AG04450 (cell line): Measurements from ENCODE around the gene CLMP. TPM values are rescaled to one million over a fixed set of nuclear protein-coding genes. Genes with fewer than 3 reads are reported as not detected.

Experiments used
- CTCF ChIA-PET: fragments of 300-600, 350-600 bp; formaldehyde crosslinking; extraction: SDS; loops from one replicate; lab custom pipeline; 2022; ENCODE audit warnings: antibody characterized with exemption, inconsistent platforms; lab: Charles Lee
- POLR2A ChIA-PET: fragments of 350-600 bp; formaldehyde crosslinking; extraction: SDS; loops from one replicate; lab custom pipeline; 2021; ENCODE audit warnings: antibody characterized with exemption, inconsistent platforms; lab: Yijun Ruan, JAX
- DNase-seq: peaks from one replicate; pipeline ENCODE4 v3.0.0-alpha.2; 2011; ENCODE audit warnings: low read depth, low spot score
- H3K27ac ChIP-seq: one replicate; pipeline ENCODE4 v1.5.1; 2012; ENCODE audit warnings: low read depth, low read length, control low read depth
- H3K27me3 ChIP-seq: one replicate; pipeline ENCODE4 v1.6.0; 2012; ENCODE audit warnings: low read length; ENCODE audit not compliant: control insufficient read depth, insufficient read depth
- H3K4me3 ChIP-seq: 2 replicates; pipeline ENCODE4 v1.5.1; 2011; ENCODE audit warnings: mild to moderate bottlenecking, low read depth, low read length, control low read depth
- H3K9me3 ChIP-seq: 2 replicates; pipeline ENCODE4 v1.5.1; 2012; ENCODE audit warnings: low read length; ENCODE audit not compliant: control insufficient read depth, insufficient read depth
- polyA plus RNA-seq: library from polyadenylated mRNA; depleted of rRNA; stranded (reverse); fragments of >200 nt; gene quantifications from 2 replicates; pipeline ENCODE4 v1.2.3, GENCODE V29; 2011
- TF ChIP-seq, protein P1 (sequence below): IDR thresholded peaks from 2 replicates; pipeline ENCODE4 v1.5.1; 2011; ENCODE audit warnings: low read depth, low read length, control low read depth, inconsistent platforms

Gene CLMP
- polyA plus RNA-seq, 1 experiment: 288 TPM

DNA sequence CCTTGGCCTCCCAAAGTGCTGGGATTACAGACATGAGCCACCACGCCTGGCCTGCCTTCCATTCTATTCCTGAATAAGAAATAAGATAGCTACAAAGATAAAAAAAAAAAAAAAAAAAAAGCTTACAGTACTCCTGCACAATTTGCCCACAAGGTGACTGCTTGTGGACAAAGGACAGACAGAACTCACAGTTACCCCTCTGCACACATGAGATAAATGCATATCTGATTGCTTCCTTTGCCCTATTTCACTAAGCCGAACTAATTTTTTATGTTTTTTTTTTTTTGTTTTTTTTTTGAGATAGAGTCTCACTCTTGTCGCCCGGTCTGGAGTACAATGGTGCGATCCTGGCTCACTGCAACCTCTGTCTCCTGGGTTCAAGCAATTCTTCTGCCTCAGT is 109.6 kb downstream of the CLMP start:
- DNase-seq: no peak
- ChIA-PET POLR2A (interaction anchor here (0.6 to 0.7 kb wide), 2 partner anchors 9 to 470 kb away, joined by 4 to 10 read pairs; no protein-coding TSS in a partner anchor), CTCF (interaction anchor here (1.0 to 2.2 kb wide), 5 partner anchors 18 to 176 kb away, joined by 3 to 5 read pairs (median 3); no protein-coding TSS in a partner anchor)
- Histone ChIP-seq H3K27ac (no peak overlapping the region), H3K9me3 (no peaks in the 10 kb centered on the region), H3K27me3 (no peaks in the 10 kb centered on the region), H3K4me3 (no peak overlapping the region)
- TF ChIP-seq, protein P1, sequence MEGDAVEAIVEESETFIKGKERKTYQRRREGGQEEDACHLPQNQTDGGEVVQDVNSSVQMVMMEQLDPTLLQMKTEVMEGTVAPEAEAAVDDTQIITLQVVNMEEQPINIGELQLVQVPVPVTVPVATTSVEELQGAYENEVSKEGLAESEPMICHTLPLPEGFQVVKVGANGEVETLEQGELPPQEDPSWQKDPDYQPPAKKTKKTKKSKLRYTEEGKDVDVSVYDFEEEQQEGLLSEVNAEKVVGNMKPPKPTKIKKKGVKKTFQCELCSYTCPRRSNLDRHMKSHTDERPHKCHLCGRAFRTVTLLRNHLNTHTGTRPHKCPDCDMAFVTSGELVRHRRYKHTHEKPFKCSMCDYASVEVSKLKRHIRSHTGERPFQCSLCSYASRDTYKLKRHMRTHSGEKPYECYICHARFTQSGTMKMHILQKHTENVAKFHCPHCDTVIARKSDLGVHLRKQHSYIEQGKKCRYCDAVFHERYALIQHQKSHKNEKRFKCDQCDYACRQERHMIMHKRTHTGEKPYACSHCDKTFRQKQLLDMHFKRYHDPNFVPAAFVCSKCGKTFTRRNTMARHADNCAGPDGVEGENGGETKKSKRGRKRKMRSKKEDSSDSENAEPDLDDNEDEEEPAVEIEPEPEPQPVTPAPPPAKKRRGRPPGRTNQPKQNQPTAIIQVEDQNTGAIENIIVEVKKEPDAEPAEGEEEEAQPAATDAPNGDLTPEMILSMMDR: no peak

DNA sequence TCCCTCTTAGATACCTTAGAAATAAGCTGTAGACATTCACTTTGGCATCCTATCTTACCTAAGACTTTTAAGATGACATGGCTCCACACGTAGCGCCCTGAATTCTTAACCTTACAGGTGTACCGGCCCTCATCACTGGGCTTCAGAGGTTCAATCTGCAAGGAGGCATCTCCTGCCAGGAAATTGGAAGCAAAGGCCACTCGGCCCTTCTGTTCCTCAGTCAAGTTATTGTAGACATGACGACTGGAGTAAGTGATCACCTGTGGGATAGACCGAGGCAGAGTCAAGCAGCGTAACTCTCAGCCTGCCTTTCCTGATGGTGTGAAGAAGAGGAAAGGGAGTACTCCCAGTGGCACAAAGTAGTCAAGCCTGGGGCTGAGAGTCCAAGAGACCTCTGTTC is 110.6 kb downstream of the CLMP start:
- TF ChIP-seq, protein P1: no peak
- ChIA-PET POLR2A (no interaction called here), CTCF (interaction anchor here (1.5 to 2.2 kb wide), 2 partner anchors 81 to 163 kb away, joined by 3 to 5 read pairs; no protein-coding TSS in a partner anchor)
- DNase-seq: no peak
- Histone ChIP-seq H3K9me3 (no peaks in the 10 kb centered on the region), H3K4me3 (no peak overlapping the region), H3K27ac (peak overlapping the region; percentile 39), H3K27me3 (no peaks in the 10 kb centered on the region)

DNA sequence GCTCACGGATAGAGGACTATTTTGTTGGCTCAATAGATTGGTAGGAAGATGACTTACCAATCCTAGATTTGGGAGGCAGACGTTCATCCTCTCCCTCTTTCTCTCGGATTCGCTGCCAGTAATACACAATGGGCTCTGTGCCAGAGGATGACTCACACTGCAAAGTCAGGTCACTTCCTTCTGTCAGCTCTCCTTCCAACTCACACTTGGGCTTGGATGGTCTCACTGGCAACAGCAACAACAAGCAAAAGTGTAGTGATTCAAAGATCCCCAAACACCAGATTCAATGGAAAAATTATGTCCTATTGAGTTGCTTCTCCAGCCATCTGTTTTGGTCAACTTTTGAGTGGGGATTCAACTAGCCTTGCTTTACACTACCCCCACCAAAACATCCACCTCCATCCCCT is 111.4 kb downstream of the CLMP start:
- Histone ChIP-seq H3K27me3 (no peaks in the 10 kb centered on the region), H3K27ac (peak overlapping the region; percentile 71), H3K4me3 (no peak overlapping the region), H3K9me3 (no peaks in the 10 kb centered on the region)
- TF ChIP-seq, protein P1: no peak
- ChIA-PET POLR2A (interaction anchor here (1.0 kb wide), 1 partner anchor 21 kb away, joined by 6 read pairs; the partner anchor contains the start of gene HSPA8), CTCF (interaction anchor here (0.9 to 2.1 kb wide), 4 partner anchors 20 to 395 kb away, joined by 3 to 12 read pairs (median 6); no protein-coding TSS in a partner anchor)
- DNase-seq: peak; percentile 90

DNA sequence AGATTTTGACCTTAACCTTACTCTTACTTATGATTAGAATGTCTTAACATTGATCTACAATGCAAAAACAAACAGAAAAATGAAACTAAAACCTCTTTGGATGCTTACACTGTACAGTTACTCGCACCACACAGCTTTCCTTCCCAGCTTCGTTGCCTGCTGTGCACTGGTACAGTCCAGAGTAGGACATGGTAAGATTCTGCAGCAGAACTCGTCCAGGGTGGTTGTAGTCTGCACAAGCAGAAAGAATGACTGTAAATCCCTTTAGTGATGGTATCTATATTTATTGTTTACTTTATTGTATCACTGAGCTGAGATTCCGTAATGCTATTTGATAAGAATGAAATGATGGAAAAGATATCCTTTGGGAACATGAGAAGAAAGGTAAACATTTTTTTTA is 112.1 kb downstream of the CLMP start:
- Histone ChIP-seq H3K9me3 (no peaks in the 10 kb centered on the region), H3K27me3 (no peaks in the 10 kb centered on the region), H3K27ac (no peak overlapping the region), H3K4me3 (no peak overlapping the region)
- TF ChIP-seq, protein P1: no peak
- POLR2A ChIA-PET: interaction anchor here (1.0 kb wide), 1 partner anchor 21 kb away, joined by 6 read pairs; the partner anchor contains the start of gene HSPA8
- DNase-seq: no peak
- CTCF ChIA-PET: interaction anchor here (0.7 to 2.1 kb wide), 5 partner anchors 20 to 395 kb away, joined by 3 to 12 read pairs (median 5); no protein-coding TSS in a partner anchor

DNA sequence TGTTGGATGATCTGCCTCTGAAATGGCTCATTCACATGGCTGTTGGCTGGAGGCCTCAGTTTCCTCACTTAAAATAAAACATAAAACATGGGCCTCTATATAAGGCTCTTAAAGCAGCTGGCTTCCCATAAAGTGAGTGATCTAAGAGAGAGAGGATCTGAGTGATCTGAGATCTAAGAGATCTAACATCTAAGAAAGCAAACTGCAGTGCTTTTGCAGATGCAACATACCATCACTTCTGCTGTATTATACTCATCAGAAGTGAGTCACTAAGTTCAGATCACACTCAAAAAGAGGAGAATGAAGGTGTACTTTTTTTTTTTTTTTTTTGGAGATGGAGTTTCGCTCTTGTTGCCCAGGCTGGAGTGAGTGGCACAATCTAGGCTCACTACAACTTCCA is 115.0 kb downstream of the CLMP start:
- no peak overlapping the region for H3K27ac ChIP-seq
- no peaks in the 10 kb centered on the region for H3K9me3 ChIP-seq
- TF ChIP-seq, protein P1: no peak
- CTCF ChIA-PET: interaction anchor here (0.8 to 1.6 kb wide), 5 partner anchors 23 to 181 kb away, joined by 3 to 7 read pairs (median 4); no protein-coding TSS in a partner anchor
- POLR2A ChIA-PET: no interaction called here
- no peaks in the 10 kb centered on the region for H3K27me3 ChIP-seq
- no peak for DNase-seq
- no peak overlapping the region for H3K4me3 ChIP-seq
